ENCODE data around the gene ATRNL1.

Gene ATRNL1

DNA sequence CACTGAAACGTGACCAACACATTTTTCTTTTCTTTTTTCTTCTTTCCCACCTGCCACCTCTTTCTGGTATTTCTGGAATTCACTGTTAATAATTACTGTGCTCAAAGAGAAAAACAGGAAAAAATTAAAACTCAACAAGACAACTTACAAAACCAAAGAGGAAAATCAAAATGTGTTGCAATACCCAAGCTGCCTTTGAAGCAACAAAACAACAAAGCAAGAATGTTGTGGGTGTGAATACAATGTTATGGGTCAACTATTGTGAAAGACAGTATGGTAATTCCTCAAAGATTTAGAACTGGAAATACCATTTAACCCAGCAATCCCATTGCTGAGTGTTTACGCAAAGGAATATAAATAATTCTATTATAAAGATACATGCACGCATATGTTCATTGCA, 764.7 kb downstream of the ATRNL1 start:
- Histone ChIP-seq H3K9ac (ENCODE audit: low read length) (no peak overlapping the region), H3K27me3 (ENCODE audit: low read depth, low read length) (no peaks in the 10 kb centered on the region), H4K20me1 (ENCODE audit: insufficient read depth, low read length) (no peaks in the 10 kb centered on the region), H3K79me2 (ENCODE audit: low read length) (no peaks in the 10 kb centered on the region), H3K4me1 (ENCODE audit: low read length) (no peaks in the 10 kb centered on the region), H2AFZ (ENCODE audit: low read depth, low read length) (no peak overlapping the region), H3K36me3 (replicated peaks; ENCODE audit: low read depth, low read length) (no peaks in the 10 kb centered on the region), H3K9me3 (ENCODE audit: insufficient read depth, low read length) (no peaks in the 10 kb centered on the region), H3K4me3 (ENCODE audit: low read length) (no peak overlapping the region), H3K4me2 (ENCODE audit: low read length) (no peak overlapping the region), H3K27ac (ENCODE audit: low read length) (no peak overlapping the region)
- TF ChIP-seq EZH2phosphoT487 (IDR thresholded peaks at IDR 0.05; ENCODE audit: low read depth) = no peak
- TF ChIP-seq, protein P1, sequence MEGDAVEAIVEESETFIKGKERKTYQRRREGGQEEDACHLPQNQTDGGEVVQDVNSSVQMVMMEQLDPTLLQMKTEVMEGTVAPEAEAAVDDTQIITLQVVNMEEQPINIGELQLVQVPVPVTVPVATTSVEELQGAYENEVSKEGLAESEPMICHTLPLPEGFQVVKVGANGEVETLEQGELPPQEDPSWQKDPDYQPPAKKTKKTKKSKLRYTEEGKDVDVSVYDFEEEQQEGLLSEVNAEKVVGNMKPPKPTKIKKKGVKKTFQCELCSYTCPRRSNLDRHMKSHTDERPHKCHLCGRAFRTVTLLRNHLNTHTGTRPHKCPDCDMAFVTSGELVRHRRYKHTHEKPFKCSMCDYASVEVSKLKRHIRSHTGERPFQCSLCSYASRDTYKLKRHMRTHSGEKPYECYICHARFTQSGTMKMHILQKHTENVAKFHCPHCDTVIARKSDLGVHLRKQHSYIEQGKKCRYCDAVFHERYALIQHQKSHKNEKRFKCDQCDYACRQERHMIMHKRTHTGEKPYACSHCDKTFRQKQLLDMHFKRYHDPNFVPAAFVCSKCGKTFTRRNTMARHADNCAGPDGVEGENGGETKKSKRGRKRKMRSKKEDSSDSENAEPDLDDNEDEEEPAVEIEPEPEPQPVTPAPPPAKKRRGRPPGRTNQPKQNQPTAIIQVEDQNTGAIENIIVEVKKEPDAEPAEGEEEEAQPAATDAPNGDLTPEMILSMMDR (IDR thresholded peaks at IDR 0.05; ENCODE audit: low read depth, low read length) = no peak

DNA sequence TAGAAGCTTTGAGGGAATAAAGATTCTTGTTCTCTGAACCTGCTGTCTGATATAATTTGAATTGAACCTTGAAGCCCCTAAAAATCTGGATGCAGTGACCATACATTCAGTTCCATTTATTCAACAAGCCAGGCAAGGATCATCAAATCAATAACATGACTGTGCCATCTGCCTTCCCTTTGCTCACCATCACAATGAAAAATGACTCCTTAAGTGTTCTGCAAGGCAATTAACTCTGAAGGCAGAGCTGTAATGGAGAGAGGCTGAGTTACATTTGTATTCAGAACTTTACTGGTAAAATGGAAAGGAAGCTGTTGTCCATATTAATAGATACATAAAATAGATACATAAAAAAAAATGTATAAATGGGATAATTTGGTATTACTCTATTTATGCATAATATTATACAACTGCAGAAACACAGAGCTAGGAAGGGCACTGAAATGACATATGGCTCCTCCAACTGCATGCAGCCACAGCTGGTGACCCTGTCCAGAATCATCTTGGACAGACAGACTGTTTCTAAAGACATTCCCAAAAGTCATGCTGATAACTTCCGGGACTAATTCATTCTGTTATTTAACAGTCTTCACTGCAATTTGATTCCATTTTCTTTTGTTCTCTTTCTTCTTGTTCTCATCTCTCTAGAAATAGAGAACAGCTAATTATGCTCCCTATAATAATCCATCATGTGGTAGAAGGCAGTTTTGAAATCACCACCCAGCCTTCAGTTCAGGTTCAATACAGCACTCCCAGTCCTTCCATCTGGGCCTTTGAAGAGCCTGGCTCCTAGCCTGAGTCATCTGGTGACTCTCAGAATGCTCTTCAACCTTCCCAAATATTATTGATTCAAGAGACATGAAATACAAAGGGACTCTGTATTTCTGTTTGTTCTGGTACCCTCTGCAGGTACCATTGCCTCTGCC, 767.3 kb downstream of the ATRNL1 start:
- H4K20me1 ChIP-seq (ENCODE audit: insufficient read depth, low read length) = no peaks in the 10 kb centered on the region
- no peak overlapping the region for H3K27ac ChIP-seq (ENCODE audit: low read length)
- H3K36me3 ChIP-seq (replicated peaks; ENCODE audit: low read depth, low read length) = no peaks in the 10 kb centered on the region
- no peaks in the 10 kb centered on the region for H3K4me1 ChIP-seq (ENCODE audit: low read length)
- H3K9me3 ChIP-seq (ENCODE audit: insufficient read depth, low read length) = no peaks in the 10 kb centered on the region
- H3K27me3 ChIP-seq (ENCODE audit: low read depth, low read length) = no peaks in the 10 kb centered on the region
- TF ChIP-seq, protein P1 (IDR thresholded peaks at IDR 0.05; ENCODE audit: low read depth, low read length) = no peak
- TF ChIP-seq EZH2phosphoT487 (IDR thresholded peaks at IDR 0.05; ENCODE audit: low read depth) = no peak
- no peak overlapping the region for H3K4me2 ChIP-seq (ENCODE audit: low read length)
- no peak overlapping the region for H3K4me3 ChIP-seq (ENCODE audit: low read length)
- no peak overlapping the region for H2AFZ ChIP-seq (ENCODE audit: low read depth, low read length)
- no peaks in the 10 kb centered on the region for H3K79me2 ChIP-seq (ENCODE audit: low read length)
- H3K9ac ChIP-seq (ENCODE audit: low read length) = no peak overlapping the region

DNA sequence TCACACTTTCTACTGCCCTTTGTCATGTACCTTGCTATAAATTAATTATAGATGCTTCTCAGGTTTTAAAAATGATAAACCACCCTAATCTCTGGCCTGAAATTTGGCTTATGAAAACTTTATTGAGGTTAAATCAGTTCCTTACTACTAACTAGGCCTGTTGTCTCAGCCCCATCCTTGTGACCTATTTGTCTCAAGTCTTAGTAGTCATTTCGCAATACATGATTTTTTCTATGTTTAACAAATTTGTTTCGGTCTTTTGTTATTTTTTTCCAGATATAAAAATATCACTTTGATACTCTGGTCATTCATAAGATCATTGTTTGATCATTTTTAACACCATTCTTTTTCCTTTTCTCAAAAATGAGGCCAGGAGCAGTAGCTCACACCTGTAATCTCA, 768.3 kb downstream of the ATRNL1 start:
- Histone ChIP-seq H3K27me3 (ENCODE audit: low read depth, low read length) (no peaks in the 10 kb centered on the region), H4K20me1 (ENCODE audit: insufficient read depth, low read length) (no peaks in the 10 kb centered on the region), H2AFZ (ENCODE audit: low read depth, low read length) (no peak overlapping the region), H3K79me2 (ENCODE audit: low read length) (no peaks in the 10 kb centered on the region), H3K27ac (ENCODE audit: low read length) (no peak overlapping the region), H3K9me3 (ENCODE audit: insufficient read depth, low read length) (no peaks in the 10 kb centered on the region), H3K4me1 (ENCODE audit: low read length) (no peaks in the 10 kb centered on the region), H3K9ac (ENCODE audit: low read length) (no peak overlapping the region), H3K36me3 (replicated peaks; ENCODE audit: low read depth, low read length) (no peaks in the 10 kb centered on the region), H3K4me2 (ENCODE audit: low read length) (no peak overlapping the region), H3K4me3 (ENCODE audit: low read length) (no peak overlapping the region)
- no peak for TF ChIP-seq EZH2phosphoT487 (IDR thresholded peaks at IDR 0.05; ENCODE audit: low read depth)

DNA sequence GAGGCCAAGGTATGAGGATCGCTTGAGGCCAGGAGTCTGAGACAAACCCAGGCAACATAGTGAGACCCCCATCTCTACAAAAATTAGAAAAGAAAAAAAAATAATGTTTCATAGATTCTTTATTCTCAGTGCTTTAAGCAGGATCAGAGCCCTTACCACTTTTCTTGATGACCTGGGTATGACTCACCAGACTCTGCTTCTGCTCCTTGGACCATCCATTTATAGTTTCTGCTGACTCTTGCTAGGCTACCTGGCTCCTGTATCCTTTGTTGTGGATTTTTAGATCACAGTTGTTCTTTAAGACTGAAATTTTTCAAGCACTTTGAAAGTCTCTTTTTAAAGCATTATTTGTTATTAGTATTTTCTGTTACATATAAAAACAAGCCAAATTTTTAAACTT, 768.7 kb downstream of the ATRNL1 start:
- no peaks in the 10 kb centered on the region for H3K4me1 ChIP-seq (ENCODE audit: low read length)
- H2AFZ ChIP-seq (ENCODE audit: low read depth, low read length) = no peak overlapping the region
- H3K9me3 ChIP-seq (ENCODE audit: insufficient read depth, low read length) = no peaks in the 10 kb centered on the region
- H3K27me3 ChIP-seq (ENCODE audit: low read depth, low read length) = no peaks in the 10 kb centered on the region
- H3K9ac ChIP-seq (ENCODE audit: low read length) = no peak overlapping the region
- H3K4me3 ChIP-seq (ENCODE audit: low read length) = no peak overlapping the region
- no peaks in the 10 kb centered on the region for H3K36me3 ChIP-seq (replicated peaks; ENCODE audit: low read depth, low read length)
- no peaks in the 10 kb centered on the region for H3K79me2 ChIP-seq (ENCODE audit: low read length)
- H4K20me1 ChIP-seq (ENCODE audit: insufficient read depth, low read length) = no peaks in the 10 kb centered on the region
- TF ChIP-seq, protein P1 (IDR thresholded peaks at IDR 0.05; ENCODE audit: low read depth, low read length) = no peak
- TF ChIP-seq EZH2phosphoT487 (IDR thresholded peaks at IDR 0.05; ENCODE audit: low read depth) = no peak
- no peak overlapping the region for H3K27ac ChIP-seq (ENCODE audit: low read length)
- no peak overlapping the region for H3K4me2 ChIP-seq (ENCODE audit: low read length)
